ENCODE measurements around the gene ARPC5L. TPM values are rescaled to one million over a fixed set of nuclear protein-coding genes. Genes with fewer than 3 reads are reported as not detected.

ARPC5L gene
- total and polyA plus RNA-seq, 9 of the 15 experiments (the other 6 are each of a cell fraction or from before 2014, with no cell fraction given): 25.4 to 113 (median 63.8) TPM

- no peak for TF ChIP-seq ZBTB11 (CRISPR knock-in tag; IDR thresholded peaks at IDR 0.05)
- no peak for TF ChIP-seq ARID2 (IDR thresholded peaks at IDR 0.05)
- 0 out of 2 replicates have a peak, but pooled peaks have one; percentile 11 for TF ChIP-seq XRCC5 (IDR thresholded peaks at IDR 0.05; ENCODE audit: low read depth, low read length)
- no peak for TF ChIP-seq PURB (CRISPR knock-in tag; IDR thresholded peaks at IDR 0.05; ENCODE audit: low read depth)
- no peak for TF ChIP-seq KHSRP (IDR thresholded peaks at IDR 0.05)
- no peak for TF ChIP-seq NRF1 (conservative IDR thresholded peaks at IDR 0.05 in 1 of 2, IDR thresholded peaks at IDR 0.05 in 1 of 2)
- peak; percentile 26; the same call in 1 of the 2 replicates for TF ChIP-seq CHD2 (IDR thresholded peaks at IDR 0.05; ENCODE audit: low read depth, low read length)
- no peak for TF ChIP-seq PCBP1 (IDR thresholded peaks at IDR 0.05; ENCODE audit: low read depth, low read length, poor library complexity, severe bottlenecking)
- no peak for TF ChIP-seq ETV6 (IDR thresholded peaks at IDR 0.05; ENCODE audit: borderline replicate concordance in 1 of 2, low read depth in 2 of 2, low read length in 1 of 2)
- TF ChIP-seq ETV6 (CRISPR knock-in tag; IDR thresholded peaks at IDR 0.05; ENCODE audit: borderline replicate concordance): 0 out of 2 replicates have a peak, but pooled peaks have one; percentile 20
- TF ChIP-seq SP2 (IDR thresholded peaks at IDR 0.05; ENCODE audit: extremely low read depth, low read depth, low read length, poor library complexity, severe bottlenecking): no peak
- TF ChIP-seq, protein P1, sequence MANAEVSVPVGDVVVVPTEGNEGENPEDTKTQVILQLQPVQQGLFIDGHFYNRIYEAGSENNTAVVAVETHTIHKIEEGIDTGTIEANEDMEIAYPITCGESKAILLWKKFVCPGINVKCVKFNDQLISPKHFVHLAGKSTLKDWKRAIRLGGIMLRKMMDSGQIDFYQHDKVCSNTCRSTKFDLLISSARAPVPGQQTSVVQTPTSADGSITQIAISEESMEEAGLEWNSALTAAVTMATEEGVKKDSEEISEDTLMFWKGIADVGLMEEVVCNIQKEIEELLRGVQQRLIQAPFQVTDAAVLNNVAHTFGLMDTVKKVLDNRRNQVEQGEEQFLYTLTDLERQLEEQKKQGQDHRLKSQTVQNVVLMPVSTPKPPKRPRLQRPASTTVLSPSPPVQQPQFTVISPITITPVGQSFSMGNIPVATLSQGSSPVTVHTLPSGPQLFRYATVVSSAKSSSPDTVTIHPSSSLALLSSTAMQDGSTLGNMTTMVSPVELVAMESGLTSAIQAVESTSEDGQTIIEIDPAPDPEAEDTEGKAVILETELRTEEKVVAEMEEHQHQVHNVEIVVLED (CRISPR knock-in tag; IDR thresholded peaks at IDR 0.05): no peak
- 0 out of 4 replicates have a peak, but pooled peaks of 1 of the 2 experiments have one; percentile 15 for TF ChIP-seq TBL1XR1 (IDR thresholded peaks at IDR 0.05; ENCODE audit: low read length in 2 of 2)
- TF ChIP-seq SMC3 (conservative IDR thresholded peaks at IDR 0.05; ENCODE audit: insufficient read depth, low read depth, low read length): 0 out of 2 replicates have a peak, but pooled peaks have one; percentile 2
- TF ChIP-seq POLR2G (IDR thresholded peaks at IDR 0.05; ENCODE audit: low read depth, low read length): peak; percentile 88
- no peak for TF ChIP-seq NKRF (IDR thresholded peaks at IDR 0.05; ENCODE audit: borderline replicate concordance)
These were observed 5.8 kb upstream of the ARPC5L start (continued) for GRCh38 chr9:124855944-124856765.
